Measurements from ENCODE around the gene RSPH10B.
"Not testable (repeated sequence)": the region's sequence is repeated elsewhere in the genome, so short reads cannot be mapped to it uniquely, and the experiment has no call there.

Gene RSPH10B

DNA sequence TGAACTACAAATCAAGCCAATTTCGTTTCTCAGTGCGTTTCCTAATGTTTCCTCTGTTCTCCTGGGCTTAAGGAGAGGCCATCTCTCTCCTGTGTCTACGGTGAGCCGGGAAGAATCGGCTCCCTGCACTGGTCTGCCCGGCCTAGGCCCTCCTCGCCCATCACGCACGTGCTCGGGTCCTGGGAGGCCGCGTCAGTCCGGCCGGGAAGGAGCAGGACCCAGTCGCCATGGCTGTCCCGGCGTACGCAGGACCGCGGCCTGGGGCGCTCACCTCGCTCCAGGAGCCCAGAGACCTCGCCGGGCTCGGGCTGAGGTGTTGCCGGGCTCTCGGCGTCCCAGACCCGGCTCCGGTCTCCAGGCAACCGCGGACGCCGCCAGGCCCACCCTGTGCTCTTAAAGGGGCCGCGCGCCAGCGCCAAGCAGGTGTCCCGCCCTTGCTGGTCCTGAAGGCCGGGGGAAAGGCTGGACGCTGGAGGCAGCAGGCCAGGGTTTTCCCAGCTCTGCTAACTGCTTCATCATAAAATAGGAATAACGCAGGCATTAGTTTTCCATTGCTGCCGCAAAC is at the start of gene RSPH10B:
RSPH10B (minus strand) TSS at position 343 of the 565 bp plus-strand sequence. CDS start 3,573 bp downstream, outside the sequence.
- in situ Hi-C loops (cut with MboI; ENCODE audit: low sequenced_read_pairs), result not testable (repeated sequence)

DNA sequence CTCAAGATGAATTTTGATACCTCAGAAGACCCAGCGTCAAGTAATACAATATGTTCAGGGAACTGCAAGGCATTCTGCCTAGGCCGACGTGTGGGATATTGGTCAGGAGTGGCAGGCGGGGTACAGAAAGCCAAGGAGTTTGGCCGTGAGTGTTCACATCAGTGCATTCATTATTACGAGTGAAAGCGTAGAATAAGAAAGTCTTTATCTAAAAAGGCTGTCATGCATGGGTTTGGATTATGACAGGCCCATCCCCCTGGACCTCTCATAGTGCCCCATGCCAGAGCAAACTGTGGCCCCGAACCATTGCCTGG is 46.1 kb upstream of the RSPH10B start:
- in situ Hi-C loops (cut with MboI; ENCODE audit: low sequenced_read_pairs), result no loop called here

DNA sequence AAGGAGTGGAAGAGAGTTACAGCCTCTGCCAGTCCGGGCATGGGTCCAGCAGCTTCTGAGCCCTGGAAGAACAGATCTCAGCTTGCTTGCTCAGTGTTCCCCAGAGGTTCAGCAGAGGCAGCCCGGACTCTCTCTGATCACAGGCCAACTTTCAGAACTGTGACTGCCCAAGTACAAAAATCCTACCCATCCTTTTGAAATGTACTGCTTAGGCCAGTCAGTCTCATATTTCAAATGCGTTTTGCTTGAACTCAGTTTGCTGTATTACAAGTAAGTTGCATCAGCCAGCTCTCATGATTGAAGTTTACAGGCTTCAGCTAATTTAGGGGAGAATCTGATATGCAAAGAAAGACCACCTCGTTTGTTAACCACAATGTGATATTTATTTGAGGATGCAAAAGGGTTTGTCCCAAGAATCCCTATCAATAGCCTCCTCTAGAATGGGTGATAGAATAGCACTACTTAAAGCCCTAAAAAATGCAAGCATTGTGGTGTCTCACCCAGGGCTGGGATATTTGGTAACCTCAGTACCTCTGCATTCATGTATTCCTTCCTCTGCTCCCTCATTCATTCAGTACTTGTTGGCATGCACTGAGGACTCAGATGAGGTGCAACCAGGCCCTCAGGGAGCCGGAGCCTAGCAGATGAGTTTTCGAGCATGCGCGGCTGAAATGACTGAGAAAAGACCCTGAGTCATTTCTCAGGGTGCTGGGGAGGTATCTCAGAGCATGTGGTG is 45.6 kb upstream of the RSPH10B start:
- in situ Hi-C loops (cut with MboI; ENCODE audit: low sequenced_read_pairs), result no loop called here

DNA sequence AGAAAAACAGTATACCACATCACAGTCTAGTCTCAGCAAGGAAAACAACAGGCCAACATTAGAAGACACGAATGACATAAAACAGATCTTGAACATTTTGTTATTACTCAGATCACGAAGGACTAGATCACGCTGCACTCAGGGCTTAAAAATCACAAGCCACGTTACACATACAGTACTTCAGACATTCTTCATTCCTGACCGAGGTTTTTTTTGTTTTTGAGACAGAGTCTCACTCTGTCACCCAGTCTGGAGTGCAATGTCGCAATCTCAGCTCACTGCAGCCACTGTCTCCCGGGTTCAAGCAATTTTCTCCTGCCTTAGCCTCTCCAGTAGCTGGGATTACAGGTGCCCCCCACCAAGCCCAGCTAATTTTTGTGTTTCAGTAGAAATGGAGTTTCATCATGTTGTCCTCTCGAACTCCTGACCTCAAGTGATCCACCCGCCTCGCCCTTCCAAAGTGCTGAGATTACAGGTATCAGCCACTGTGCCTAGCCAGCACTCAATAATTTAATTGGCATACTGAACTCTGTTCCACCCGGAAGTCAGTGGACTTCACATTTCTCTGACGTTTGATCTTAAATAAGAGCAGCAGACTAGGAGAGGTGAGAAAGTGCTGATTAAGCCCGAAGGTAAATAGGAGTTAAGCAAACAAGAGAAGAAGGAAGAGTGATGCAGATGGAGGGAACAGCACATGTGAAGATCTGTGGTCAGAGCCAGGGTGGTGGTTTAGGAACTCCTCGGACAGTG is 42.0 kb upstream of the RSPH10B start:
- in situ Hi-C loops (cut with MboI; ENCODE audit: low sequenced_read_pairs), result no loop called here

DNA sequence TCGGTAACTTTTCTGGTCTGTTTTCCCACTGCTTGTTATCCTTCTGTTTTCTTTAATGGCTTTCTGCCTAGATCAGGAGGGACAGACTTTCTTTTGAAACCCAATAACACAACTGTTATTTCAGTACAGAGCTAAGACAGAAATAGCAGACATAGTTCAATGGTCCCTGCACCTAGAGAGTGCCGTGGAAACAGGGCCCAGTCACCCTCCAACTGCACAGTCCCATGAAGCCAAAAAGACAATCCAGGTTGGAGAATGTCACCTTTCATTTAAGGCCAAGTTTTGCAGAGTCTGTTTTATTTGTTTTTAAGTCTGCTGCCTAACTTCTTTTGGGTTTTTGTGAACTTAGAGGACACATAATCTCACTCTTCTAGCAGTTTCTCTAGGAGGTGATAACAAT is 41.1 kb upstream of the RSPH10B start:
- in situ Hi-C loops (cut with MboI; ENCODE audit: low sequenced_read_pairs), result no loop called here

DNA sequence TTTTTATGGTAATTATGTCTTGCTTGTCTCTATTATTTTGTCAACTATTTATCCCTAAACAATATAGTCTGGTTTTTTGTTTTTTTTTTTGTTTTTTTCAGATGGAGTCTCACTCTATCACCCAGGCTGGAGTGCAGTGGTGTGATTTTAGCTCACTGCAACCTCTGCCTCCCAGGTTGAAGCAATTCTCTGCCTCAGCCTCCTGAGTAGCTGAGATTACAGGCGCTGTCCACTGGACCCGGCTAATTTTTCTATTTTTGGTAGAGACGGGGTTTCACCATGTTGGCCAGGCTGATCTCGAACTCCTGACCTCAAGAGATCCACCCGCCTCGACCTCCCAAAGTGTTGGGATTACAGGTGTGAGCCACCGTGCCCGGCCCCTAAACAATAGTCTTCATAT is 39.9 kb upstream of the RSPH10B start:
- in situ Hi-C loops (cut with MboI; ENCODE audit: low sequenced_read_pairs), result not testable (repeated sequence)

DNA sequence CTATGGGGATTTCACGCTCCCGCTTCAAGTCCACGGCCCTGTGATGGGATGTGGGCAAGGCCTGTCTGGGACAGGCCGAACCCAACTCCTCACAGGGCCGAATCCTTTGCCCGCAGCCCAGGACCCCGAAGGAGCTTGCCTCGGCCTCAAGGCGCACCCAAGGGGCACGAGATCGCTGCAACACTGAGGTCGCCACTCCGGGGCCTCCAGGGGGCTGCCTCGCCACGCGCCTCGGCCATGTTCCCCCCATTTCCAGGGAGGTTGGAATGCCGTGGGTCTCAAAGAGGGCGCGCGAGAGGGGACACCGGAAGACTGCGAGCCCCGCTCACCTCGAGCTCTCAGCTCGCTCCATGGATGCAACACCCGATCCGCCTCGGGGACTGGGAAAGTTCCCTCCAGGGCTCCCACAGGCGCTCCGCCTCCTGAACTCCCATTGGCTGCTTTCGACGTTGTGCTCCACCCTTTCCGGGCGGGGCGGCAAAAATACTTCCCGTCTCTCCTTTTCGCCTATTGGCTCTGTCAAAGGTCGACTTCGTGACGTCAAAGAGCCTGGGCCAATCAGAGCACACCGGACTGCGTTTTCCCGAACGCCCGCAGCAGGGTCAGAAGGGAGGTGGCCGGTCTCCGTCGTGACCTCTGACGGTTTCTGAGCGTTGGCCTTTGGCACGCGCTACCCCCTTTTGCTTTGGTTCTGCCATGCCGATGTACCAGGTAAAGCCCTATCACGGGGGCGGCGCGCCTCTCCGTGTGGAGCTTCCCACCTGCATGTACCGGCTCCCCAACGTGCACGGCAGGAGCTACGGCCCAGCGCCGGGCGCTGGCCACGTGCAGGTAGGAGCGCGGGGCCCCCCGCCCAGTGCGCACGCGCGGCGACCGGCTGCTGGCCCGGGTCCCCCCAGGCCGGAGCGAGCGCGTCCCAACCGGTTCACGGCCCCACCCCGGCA is 38.5 kb upstream of the RSPH10B start, which contains the start of the genes AIMP2 and PMS2:
AIMP2 (plus strand) TSS at position 605 of the 944 bp plus-strand sequence; CDS start at position 697, 92 bp downstream.
PMS2 (minus strand) TSS at position 382 of the 944 bp plus-strand sequence; CDS start at position 352, 30 bp downstream.
- in situ Hi-C loops (cut with MboI; ENCODE audit: low sequenced_read_pairs), result no loop called here

DNA sequence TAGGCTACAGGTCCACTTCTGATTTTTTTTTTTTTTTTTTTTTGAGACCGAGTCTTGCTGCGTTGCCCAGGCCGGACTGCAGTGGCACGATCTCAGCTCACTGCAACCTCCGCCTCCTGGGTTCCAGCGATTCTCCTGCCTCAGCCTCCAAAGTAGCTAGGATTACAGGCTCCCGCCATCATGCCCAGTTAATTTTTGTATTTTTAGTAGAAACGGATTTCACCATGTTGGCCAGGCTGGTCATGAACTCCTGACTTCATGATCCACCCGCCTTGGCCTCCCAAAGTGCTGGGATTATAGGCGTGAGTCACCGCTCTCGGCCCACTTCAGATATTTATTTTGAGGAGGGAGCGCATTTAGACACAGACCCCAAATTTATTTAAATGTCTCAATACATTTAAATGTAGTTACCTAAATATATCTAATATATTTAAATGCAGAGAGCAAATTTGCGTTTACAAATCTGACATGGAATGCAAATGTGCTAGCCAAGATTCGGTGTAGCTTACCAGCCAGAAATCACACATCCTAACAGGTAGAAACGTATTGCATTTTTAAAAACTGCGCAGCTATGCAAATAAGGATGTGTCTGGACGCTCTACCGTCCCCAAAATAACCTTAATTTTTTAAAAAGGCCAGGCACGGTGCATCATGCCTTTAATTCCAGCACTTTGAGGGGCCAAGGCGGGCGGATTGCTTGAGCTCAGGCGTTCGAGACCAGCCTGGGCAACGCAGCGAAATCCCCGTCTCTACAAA is 37.5 kb upstream of the RSPH10B start:
- in situ Hi-C loops (cut with MboI; ENCODE audit: low sequenced_read_pairs), result not testable (repeated sequence)

DNA sequence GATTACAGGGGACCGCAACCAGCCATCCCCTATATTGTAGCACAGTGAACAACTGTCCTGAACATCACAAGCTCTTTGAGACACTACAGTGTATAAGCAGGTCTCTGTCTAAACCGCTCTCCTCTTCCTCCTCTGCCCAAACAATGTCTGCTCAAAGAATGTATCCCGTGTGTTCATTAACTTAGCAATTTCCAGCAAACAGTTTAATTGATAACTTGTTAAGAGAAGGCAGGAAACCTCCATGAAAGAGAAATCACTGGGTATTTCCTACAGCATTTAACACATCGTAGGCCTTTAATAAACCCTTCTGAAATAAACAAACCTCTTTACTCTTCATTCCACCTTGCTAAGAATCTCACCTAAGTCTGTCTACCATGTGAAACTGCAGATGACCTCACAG is 36.9 kb upstream of the RSPH10B start:
- in situ Hi-C loops (cut with MboI; ENCODE audit: low sequenced_read_pairs), result no loop called here

DNA sequence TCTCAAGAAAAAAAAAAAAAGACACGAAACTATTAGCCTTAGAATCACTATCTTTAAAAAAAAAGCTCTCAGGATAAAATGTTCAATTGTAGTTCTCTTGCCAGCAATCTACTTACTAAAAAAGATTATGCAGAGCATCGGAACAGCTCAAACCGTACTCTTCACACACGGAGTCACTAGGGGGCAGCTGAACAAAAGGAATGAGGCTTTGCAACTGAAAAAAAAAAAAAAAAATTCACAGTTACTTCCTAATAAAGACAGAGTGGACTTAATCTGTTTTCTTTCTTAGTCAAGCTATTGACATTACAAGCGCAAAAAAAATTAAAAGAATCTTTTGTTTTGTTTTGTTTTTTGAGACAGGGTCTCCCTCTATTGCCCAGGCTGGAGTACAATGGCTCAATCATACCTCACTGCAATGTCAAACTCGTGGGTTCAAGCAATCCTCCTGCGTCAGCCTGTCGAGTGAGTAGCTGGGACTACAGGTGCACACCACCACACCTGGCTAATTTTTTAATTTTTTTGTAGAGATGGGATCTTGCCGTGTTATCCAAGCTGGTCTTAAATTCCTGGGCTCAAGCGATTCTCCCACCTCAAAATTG is 26.8 kb upstream of the RSPH10B start:
- in situ Hi-C loops (cut with MboI; ENCODE audit: low sequenced_read_pairs), result no loop called here

DNA sequence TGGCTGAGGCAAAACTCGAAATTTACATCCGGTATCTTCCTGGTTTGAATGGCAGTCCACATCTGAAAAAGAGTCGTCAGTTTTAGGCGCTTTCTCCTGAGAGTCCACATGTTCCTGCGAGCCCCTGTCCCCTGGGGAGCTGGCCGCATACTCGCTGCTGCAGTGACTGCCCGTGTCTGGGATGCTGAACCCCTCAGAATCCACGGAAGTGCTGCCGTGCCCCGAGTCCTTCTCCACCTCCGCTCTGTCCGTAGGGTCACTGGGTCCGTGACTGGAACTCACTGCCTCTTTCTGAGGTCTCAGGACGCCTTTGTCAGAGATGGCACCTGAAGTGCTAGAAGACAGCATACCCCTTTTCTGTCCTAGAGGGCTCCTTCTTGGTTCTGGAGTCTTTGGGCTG is 16.6 kb upstream of the RSPH10B start:
- in situ Hi-C loops (cut with MboI; ENCODE audit: low sequenced_read_pairs), result not testable (repeated sequence)

DNA sequence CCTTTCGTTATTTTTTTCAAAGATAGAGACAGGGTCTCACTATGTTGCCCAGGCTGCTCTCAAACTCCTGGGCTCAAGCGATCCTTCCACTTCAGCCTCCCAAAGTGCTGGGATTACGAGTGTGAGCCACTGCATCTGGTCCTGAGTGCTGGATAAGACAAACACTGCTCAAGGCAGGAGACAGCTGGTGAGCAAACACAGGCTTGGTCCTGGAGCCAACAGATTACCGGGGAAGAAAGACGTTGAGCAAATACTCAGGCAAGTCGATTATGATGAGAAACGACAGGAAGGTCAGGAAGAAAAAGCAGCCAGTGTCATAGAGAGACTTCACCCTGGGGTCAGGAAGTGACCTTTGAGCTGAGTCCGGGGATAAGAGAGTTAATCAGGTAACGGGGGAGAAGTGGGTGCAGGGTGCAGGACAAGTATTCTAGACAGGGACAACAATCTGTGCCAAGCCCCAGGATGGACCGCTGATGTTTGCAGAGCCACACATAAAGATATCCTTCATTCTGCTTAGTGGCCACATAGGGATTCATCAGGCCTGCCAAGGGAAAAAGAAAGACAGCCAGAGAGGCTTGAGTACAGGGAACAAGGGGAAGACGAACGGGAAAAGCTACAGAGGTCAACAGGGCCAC is 9.3 kb upstream of the RSPH10B start:
- in situ Hi-C loops (cut with MboI; ENCODE audit: low sequenced_read_pairs), result not testable (repeated sequence)

DNA sequence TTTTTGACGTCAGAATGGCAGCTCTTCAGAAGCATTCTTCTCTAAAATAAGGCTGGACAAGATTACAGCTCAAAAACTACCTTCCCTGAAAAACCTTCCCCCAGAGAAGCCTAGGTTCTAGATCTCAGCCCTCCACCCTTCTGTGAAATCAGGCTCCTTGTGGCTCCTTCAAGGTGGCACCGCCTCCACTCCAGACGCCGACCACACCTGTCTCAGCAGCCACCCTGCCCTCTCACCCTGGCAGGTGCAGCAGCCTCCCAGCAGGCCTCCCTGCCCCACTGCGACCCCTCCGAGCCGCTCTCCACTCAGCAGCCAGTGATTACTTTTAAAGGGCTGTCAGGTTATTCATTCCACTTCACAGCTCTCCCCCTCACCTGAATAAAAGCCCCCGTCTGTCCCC is 3.1 kb upstream of the RSPH10B start:
- in situ Hi-C loops (cut with MboI; ENCODE audit: low sequenced_read_pairs), result not testable (repeated sequence)

DNA sequence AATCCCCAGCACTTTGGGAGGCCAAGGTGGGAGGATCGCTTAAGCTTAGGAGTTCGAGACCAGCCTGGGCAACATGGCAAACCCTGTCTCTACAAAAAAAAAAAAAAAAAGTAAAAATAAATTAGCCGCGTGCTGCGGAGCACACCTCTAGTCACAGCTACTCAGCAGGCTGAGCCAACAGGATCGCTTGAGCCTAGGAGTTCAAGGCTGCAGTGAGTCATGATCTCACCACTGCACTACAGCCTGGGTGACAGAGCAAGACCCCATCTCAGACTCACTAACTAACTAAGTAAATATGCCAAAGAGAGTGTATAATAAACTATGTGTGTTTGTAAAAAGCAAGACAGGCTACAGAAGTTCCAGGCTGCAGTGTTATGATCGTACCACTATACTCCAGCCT is 6.7 kb downstream of the RSPH10B start:
- in situ Hi-C loops (cut with MboI; ENCODE audit: low sequenced_read_pairs), result not testable (repeated sequence)

DNA sequence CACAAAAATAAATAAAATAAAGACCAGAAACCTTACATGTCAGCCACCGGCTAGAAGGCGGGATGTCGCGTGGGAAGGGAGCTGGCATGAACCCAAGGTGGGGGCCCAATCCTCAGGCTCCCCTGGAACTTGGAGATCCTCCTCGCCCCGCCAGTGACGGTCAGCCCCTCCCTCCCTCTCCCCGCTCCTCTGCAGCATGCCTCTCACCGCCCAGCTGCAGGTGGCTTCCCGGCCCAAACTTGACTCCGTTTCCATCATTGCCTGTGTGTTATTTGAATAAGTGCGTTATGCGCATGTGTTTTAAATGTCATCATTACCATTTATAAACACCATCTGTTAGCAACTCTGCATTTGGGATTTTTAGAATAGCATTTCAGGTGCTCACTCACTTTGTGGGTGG is 7.3 kb downstream of the RSPH10B start:
- in situ Hi-C loops (cut with MboI; ENCODE audit: low sequenced_read_pairs), result not testable (repeated sequence)

DNA sequence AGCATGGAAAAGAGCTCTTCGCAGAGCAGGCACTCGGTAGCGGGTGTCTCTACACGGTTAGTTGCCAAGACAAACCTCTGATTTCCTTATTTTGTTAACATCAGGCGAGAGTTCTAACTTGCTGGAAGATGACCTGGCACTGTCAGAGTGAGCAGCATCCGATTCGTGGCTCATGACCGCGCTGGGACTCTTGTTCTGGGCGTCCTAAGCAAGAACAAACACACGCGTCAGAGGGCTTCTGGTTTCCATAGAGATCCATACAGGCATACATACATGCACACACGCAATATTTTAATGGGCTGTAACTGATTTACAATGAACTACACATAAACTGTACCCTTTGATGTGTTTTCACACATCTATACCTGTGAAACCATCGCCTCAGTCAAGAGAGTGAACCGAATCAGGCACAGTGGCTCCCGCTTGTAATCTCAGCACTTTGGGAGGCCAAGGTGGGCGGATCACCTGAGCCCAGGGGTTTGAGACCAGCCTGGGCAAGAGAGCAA is 35.5 kb downstream of the RSPH10B start:
- in situ Hi-C loops (cut with MboI; ENCODE audit: low sequenced_read_pairs), result not testable (repeated sequence)

DNA sequence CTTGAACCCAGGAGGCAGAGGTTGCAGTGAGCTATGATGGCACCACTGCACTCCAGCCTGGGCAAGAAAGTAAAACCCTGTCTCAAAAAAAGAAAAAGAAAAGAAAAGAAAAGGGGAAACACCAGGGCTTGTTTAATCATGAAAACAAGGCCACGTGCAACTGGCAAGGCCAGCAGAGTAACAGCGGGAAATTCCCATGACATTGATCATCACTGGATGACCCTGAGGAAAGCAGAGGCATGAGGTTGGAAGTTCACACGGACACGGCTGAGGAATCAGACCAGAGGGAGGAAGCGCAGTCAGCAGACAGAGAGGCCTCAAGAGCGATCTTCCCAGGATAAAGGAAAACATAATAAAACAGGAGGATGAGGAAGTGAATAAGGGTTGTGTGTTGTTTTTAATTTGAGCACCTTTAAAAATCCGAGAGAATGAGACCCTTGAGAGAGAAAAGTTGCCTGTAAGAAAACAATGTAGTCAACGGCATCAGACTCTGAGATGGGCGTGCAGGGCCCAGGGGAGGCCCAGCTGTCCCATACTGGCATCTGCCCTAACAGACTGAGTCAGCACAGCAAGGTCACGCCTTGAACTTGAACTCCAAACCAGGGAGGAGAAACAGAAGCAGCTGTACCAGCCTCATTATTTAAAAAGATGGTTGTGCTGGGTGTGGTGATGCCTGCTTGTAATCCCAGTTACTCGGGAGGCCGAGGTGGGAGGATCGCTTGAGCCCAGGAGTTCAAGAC is 38.4 kb downstream of the RSPH10B start:
- in situ Hi-C loops (cut with MboI; ENCODE audit: low sequenced_read_pairs), result not testable (repeated sequence)

DNA sequence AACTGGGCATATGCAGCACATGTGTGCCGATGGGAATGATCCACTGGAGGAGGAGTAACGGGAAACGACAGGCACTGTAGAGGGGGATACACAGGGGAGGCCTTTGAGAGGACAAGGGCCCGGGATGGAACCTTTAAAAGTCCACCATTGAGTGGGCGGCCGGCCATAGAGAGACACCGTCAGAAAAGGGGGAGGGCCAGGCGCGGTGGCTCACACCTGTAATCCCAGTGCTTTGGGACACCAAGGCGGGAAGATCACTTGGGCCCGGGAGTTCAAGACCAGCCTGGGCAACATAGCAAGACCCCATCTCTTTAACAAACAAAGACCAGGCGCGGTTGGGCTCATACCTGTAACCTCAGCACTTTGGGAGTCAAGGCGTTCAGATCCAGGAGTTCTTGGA is 39.2 kb downstream of the RSPH10B start:
- in situ Hi-C loops (cut with MboI; ENCODE audit: low sequenced_read_pairs), result not testable (repeated sequence)

Measured in HL-60/S4 treated with retinoic acid at 250 ng/mL for 4 days and 3 days (cell line).